ENCODE measurements around the gene KIAA0232. TPM values are rescaled to one million over a fixed set of nuclear protein-coding genes. Genes with fewer than 3 reads are reported as not detected.
"Not testable (repeated sequence)": the region's sequence is repeated elsewhere in the genome, so short reads cannot be mapped to it uniquely, and the experiment has no call there.

Gene KIAA0232
- total RNA-seq, 2 donors from 2014 or later: 16.1 to 16.7 TPM

- H3K4me3 Mint-ChIP-seq; H3K9me3 ChIP-seq (ENCODE audit: control insufficient read depth, low read length, poor library complexity, severe bottlenecking); H3K27me3 Mint-ChIP-seq; ATAC-seq; DNase-seq; H3K36me3 Mint-ChIP-seq (ENCODE audit: low read depth): not testable (repeated sequence)
- peak overlapping the region; percentile 14 for H3K27ac Mint-ChIP-seq
- peaks cover 14% of the 10 kb centered on the region for H3K4me1 Mint-ChIP-seq
Observed at GRCh38 chr4:6890971-6891370, 108.4 kb downstream of the KIAA0232 start.

DNA sequence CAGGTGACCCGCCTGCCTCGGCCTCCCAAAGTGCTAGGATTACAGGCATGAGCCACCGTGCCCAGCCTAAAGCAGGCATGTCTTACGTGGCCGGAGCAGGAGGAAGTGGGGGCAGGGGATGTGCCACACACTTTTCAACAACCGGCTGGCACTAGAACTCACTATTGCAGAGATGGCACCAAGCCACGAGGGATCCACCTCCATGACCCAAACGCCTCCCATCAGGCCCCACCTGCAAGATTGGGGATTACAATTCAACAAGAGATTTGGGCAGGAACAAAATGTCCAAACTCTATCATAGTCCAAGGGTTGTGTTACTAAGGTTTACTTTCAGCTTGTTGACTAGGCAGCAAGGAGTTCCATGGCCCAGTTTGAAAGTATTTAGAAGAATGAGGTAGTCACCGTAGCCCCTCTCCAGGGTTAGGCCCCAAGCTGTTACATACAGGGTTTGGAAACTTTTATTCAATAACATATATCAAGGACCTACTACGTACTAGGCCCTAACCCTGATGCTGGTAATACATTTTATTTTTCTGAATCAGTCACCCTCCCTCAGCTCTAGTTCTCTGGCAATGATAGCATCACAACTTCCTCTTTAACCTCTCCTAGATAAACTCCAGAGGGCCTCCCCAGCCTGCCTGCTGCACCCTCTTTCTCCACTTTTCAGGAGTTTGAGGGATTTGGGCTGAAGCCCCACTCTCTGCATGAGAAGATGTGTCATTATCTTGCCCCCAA is 109.1 kb downstream of the KIAA0232 start:
- Mint-ChIP-seq H3K27me3 (no peaks in the 10 kb centered on the region), H3K4me1 (peaks cover 16% of the 10 kb centered on the region), H3K4me3 (peak overlapping the region; percentile 65), H3K27ac (peak overlapping the region; percentile 83), H3K36me3 (ENCODE audit: low read depth) (no peaks in the 10 kb centered on the region)
- no peaks in the 10 kb centered on the region for H3K9me3 ChIP-seq (ENCODE audit: control insufficient read depth, low read length, poor library complexity, severe bottlenecking)
- ATAC-seq: peak; percentile 39
- no peak for DNase-seq

DNA sequence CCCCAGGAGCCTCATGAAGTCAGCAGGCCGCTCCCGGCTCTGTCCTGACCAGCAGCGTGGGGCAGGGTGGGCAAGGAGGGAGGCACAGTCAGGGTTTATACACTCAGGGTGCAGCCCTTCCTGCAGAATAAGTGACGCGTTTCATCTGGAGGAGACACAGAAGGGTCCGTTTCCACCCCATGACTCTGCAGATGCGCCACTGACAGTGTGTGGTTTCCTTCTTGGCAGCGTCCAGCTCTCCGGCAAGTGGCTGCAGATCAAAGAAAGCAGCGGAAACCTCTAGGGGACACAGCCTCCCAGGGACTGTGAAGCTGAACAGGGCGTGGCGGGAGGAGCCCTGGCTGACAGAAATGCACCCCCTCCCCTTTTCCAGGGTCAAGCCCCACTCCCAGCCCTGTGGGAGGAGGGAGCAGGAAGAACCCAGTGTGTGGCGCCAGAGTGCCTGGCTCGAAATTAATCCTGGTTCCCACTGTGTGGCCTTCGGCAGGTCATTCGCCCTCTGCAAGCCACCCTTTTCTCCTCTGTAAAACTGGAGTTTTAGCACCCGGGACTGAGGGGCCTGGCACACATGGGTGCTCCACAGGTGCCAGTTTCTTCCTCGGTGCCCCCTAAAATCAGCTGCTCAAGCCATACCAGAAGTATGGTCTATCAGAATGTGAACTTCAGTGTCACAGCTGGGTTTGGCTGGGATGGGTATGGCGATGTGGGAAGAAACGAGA is 109.8 kb downstream of the KIAA0232 start:
- H3K4me1 Mint-ChIP-seq: peaks cover 16% of the 10 kb centered on the region
- peak overlapping the region; percentile 83 for H3K27ac Mint-ChIP-seq
- DNase-seq (no peak), ATAC-seq (peak; percentile 72)
- H3K27me3 Mint-ChIP-seq: no peaks in the 10 kb centered on the region
- peak overlapping the region; percentile 65 for H3K4me3 Mint-ChIP-seq
- H3K36me3 Mint-ChIP-seq (ENCODE audit: low read depth): no peaks in the 10 kb centered on the region
- no peaks in the 10 kb centered on the region for H3K9me3 ChIP-seq (ENCODE audit: control insufficient read depth, low read length, poor library complexity, severe bottlenecking)

DNA sequence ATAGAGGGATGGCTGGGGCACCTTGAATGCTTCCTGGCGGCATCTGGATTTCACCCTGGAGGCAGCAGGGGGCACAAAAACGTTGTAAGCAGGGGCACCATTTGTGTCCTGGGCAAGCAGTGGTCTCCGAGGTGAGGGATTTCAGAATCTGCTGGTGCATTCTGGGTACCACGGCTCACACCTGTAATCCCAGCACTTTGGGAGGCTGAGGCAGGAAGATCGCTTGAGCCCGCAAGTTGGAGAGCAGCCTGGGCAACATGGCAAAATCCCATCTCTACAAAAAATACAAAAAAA is 110.3 kb downstream of the KIAA0232 start:
- peak overlapping the region; percentile 71 for H3K27ac Mint-ChIP-seq
- peaks cover 16% of the 10 kb centered on the region for H3K4me1 Mint-ChIP-seq
- no peaks in the 10 kb centered on the region for H3K27me3 Mint-ChIP-seq
- peak overlapping the region; percentile 31 for H3K4me3 Mint-ChIP-seq
- no peak for ATAC-seq
- no peak for DNase-seq
- no peaks in the 10 kb centered on the region for H3K36me3 Mint-ChIP-seq (ENCODE audit: low read depth)
- no peaks in the 10 kb centered on the region for H3K9me3 ChIP-seq (ENCODE audit: control insufficient read depth, low read length, poor library complexity, severe bottlenecking)

- H3K9me3 ChIP-seq (ENCODE audit: control insufficient read depth, low read length, poor library complexity, severe bottlenecking): no peaks in the 10 kb centered on the region
- H3K4me3 Mint-ChIP-seq: no peak overlapping the region
- peak overlapping the region; percentile 71 for H3K27ac Mint-ChIP-seq
- no peaks in the 10 kb centered on the region for H3K27me3 Mint-ChIP-seq
- H3K4me1 Mint-ChIP-seq: peaks cover 16% of the 10 kb centered on the region
- no peaks in the 10 kb centered on the region for H3K36me3 Mint-ChIP-seq (ENCODE audit: low read depth)
- ATAC-seq (no peak), DNase-seq (no peak)
Observed at GRCh38 chr4:6893449-6894085, 111.0 kb downstream of the KIAA0232 start.

DNA sequence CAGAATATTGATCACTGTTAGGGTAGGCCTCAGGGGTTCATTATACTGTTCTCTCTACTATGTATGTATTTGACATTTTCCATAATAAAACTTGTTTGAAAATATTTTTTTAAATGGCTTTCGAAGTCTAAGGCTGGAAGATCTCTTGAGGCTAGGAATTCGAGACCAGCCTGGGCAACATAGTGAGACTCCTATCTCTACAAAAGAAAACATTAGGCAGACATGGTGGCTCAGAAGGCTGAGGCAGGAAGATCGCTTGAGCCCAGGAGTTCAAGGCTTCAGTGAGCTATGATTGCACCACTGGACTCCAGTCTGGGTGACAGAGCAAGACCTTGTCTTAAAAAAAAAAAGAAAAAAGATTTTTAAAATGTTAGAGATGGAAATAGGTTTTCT is 111.6 kb downstream of the KIAA0232 start:
- Mint-ChIP-seq H3K4me1 (peaks cover 19% of the 10 kb centered on the region), H3K27ac (peak overlapping the region; percentile 71), H3K36me3 (ENCODE audit: low read depth) (no peaks in the 10 kb centered on the region), H3K4me3 (no peak overlapping the region), H3K27me3 (no peaks in the 10 kb centered on the region)
- no peaks in the 10 kb centered on the region for H3K9me3 ChIP-seq (ENCODE audit: control insufficient read depth, low read length, poor library complexity, severe bottlenecking)
- no peak for ATAC-seq
- no peak for DNase-seq

GRCh38 chr4:6894528-6895498 is 112.3 kb downstream of the KIAA0232 start:
- ATAC-seq (no peak), DNase-seq (no peak)
- H3K27me3 Mint-ChIP-seq: no peaks in the 10 kb centered on the region
- H3K4me3 Mint-ChIP-seq: peak overlapping the region; percentile 28
- H3K9me3 ChIP-seq (ENCODE audit: control insufficient read depth, low read length, poor library complexity, severe bottlenecking): no peaks in the 10 kb centered on the region
- H3K27ac Mint-ChIP-seq: no peak overlapping the region
- H3K36me3 Mint-ChIP-seq (ENCODE audit: low read depth): no peaks in the 10 kb centered on the region
- H3K4me1 Mint-ChIP-seq: peaks cover 25% of the 10 kb centered on the region

DNA sequence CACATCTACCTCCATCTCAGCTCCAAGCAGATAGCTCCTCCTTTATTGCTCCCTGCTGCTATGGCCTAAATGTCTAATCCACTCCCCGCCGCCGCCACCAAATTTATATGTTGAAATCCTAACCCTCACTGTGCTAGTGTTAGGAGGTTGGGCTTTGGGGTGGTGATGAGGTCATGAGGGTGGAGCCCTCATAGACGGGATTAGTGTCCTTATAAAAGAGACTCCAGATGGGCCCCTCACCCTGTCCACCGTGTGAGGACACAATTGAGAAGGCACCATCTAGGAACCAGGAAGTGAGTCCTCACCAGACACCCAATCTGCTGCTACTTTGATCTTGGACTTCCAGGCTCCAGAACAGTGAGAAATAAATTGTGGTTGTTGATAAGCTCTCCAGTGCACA is 113.5 kb downstream of the KIAA0232 start:
- H3K4me3 Mint-ChIP-seq: no peak overlapping the region
- H3K27ac Mint-ChIP-seq: no peak overlapping the region
- no peaks in the 10 kb centered on the region for H3K27me3 Mint-ChIP-seq
- H3K36me3 Mint-ChIP-seq (ENCODE audit: low read depth): no peaks in the 10 kb centered on the region
- DNase-seq: no peak
- no peak for ATAC-seq
- no peaks in the 10 kb centered on the region for H3K9me3 ChIP-seq (ENCODE audit: control insufficient read depth, low read length, poor library complexity, severe bottlenecking)
- peaks cover 30% of the 10 kb centered on the region for H3K4me1 Mint-ChIP-seq

DNA sequence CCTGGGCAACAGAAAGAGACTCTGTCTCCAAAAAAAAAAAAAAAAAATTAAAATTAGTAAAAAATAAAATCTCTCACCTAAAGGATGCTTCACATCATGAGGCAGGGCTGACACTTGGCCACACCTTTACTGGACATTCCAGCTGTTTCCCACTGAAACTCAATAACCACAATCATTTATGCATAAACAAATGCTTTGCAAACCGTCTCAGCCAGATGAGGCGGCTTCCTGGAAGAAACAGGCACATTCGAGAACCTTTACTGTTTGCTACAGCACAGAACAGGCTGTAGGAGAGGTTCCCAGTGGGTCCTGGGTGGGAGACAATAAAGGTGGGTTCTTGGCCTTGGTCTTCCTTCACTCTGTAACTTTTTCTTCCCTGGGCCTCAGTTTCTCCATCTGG is 116.2 kb downstream of the KIAA0232 start:
- Mint-ChIP-seq H3K4me1 (peaks cover 26% of the 10 kb centered on the region), H3K27me3 (no peaks in the 10 kb centered on the region), H3K27ac (peak overlapping the region; percentile 91), H3K4me3 (peak overlapping the region; percentile 72), H3K36me3 (ENCODE audit: low read depth) (no peaks in the 10 kb centered on the region)
- ATAC-seq (peak; percentile 25), DNase-seq (no peak)
- no peaks in the 10 kb centered on the region for H3K9me3 ChIP-seq (ENCODE audit: control insufficient read depth, low read length, poor library complexity, severe bottlenecking)

DNA sequence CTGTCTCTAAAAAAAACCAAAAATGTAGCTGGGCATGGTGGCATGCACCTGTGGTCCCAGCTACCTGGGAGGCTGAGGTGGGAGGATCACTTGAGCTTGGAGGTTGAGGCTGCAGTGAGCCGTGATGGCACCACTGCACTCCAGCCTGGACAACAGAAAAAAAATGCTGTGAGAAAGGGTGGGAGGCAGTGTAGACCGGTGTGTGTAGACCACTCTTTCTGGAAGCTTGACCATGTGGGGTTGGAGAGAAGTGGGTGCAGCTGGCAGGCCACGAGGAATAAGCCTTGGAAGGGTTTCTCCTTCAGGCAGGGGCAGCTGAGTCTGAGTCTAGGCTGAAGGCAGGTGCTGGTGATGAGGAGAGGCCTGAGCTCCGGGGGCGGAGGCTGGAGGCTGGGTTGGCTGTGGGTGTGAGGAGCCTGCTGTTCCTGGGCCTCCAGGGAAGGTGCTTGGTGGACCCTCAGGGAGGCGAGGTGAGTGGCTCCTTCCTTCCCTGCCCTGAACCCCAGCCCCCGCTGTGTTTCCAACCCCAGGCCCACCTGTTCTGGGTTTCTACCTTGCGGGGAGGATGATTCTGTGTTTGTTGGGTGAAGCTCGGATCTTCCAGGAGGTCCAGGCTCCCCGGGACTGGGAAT is 117.8 kb downstream of the KIAA0232 start:
- H3K27me3 Mint-ChIP-seq: no peaks in the 10 kb centered on the region
- peak overlapping the region; percentile 57 for H3K4me3 Mint-ChIP-seq
- DNase-seq (no peak), ATAC-seq (no peak)
- peak overlapping the region; percentile 91 for H3K27ac Mint-ChIP-seq
- H3K4me1 Mint-ChIP-seq: peaks cover 31% of the 10 kb centered on the region
- H3K9me3 ChIP-seq (ENCODE audit: control insufficient read depth, low read length, poor library complexity, severe bottlenecking): no peaks in the 10 kb centered on the region
- H3K36me3 Mint-ChIP-seq (ENCODE audit: low read depth): no peaks in the 10 kb centered on the region

DNA sequence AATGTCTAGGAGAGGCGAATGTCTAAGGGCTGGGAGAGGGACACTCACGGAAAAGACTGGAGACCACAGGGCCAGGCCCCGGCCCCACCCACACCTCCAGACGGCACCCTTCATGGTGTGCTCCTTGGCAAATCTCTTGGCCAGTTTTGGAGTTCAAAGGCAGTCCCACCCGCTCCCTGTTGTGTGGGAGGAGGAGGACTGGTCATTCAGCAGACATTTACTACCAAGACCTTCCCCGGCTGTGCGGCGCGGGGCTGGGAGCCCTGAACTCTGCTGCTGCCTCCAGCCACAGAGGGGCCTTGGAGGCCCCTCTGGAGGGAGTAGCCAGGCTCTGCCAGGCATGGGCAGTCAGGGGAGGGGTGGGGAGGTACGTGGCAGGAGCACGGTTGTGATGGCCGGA is 118.4 kb downstream of the KIAA0232 start:
- H3K36me3 Mint-ChIP-seq (ENCODE audit: low read depth): no peaks in the 10 kb centered on the region
- no peaks in the 10 kb centered on the region for H3K9me3 ChIP-seq (ENCODE audit: control insufficient read depth, low read length, poor library complexity, severe bottlenecking)
- H3K27me3 Mint-ChIP-seq: no peaks in the 10 kb centered on the region
- H3K27ac Mint-ChIP-seq: peak overlapping the region; percentile 91
- DNase-seq (no peak), ATAC-seq (no peak)
- H3K4me3 Mint-ChIP-seq: peak overlapping the region; percentile 57
- peaks cover 31% of the 10 kb centered on the region for H3K4me1 Mint-ChIP-seq

DNA sequence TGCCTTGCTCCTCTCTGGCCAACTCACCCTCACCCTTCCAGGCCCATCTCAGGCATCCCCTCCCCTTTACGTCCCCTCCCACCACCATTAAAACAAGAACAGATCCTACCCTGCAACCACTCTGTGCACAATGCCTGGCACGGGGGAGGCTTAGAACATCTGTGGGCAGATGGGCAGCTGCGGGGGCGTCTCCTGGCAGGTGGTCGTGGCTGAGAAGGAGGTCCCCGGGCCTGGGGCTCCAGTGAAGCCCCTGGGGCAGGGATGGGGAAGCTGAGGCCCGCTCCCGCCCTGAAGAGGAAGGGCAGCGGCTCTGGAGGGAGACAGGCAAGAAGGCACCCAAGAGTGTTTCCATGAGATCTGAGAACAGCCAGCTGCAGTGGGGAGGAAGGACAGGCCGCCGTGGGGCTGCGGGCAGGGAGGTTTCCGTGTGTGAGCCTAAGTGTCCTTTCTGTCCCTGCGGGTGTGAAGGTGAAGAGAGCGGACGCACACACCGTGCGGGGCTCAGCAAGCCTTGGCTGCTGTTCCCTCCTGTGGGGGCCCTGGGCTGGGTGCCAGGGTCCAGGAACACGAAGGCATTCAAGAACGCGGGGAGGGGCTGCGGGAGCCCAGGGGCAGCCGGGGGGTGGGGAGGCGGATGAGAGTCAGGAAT is 119.3 kb downstream of the KIAA0232 start:
- Mint-ChIP-seq H3K4me3 (no peak overlapping the region), H3K36me3 (ENCODE audit: low read depth) (no peaks in the 10 kb centered on the region), H3K27ac (no peak overlapping the region), H3K4me1 (peaks cover 29% of the 10 kb centered on the region), H3K27me3 (no peaks in the 10 kb centered on the region)
- no peaks in the 10 kb centered on the region for H3K9me3 ChIP-seq (ENCODE audit: control insufficient read depth, low read length, poor library complexity, severe bottlenecking)
- DNase-seq: no peak
- no peak for ATAC-seq
